HG03575 (cell line): ENCODE measurements around the gene MT1A.

Experiments
- ATAC-seq: cut with Tn5 transposase; IDR thresholded peaks from one replicate; pipeline ENCODE4 v1.9.1; 2021; ENCODE audit not compliant: unreplicated experiment, insufficient number of reproducible peaks, low FRiP score; ENCODE audit errors: extremely low read depth

MT1A gene

GRCh38 chr16:56637814-56638750 is at the start of gene MT1A:
TSS of gene MT1A (plus strand) at chr16:56638666. CDS start at chr16:56638739, 73 bp downstream.
- ATAC-seq = no peak

- no peak for ATAC-seq
These were observed 49.7 kb upstream of the MT1A start for GRCh38 chr16:56588781-56589140.

- ATAC-seq = no peak
These were observed 49.1 kb upstream of the MT1A start, which contains the start of gene MT3 for GRCh38 chr16:56589141-56590039. TSS of gene MT3 (plus strand) at chr16:56589528. CDS start at chr16:56589591, 63 bp downstream.

- ATAC-seq = no peak
These were observed 46.9 kb upstream of the MT1A start for GRCh38 chr16:56591377-56592060.

GRCh38 chr16:56593573-56594291 is 44.7 kb upstream of the MT1A start:
- ATAC-seq = no peak

GRCh38 chr16:56594292-56594619 is 44.2 kb upstream of the MT1A start:
- ATAC-seq = no peak

- no peak for ATAC-seq
These were observed 38.0 kb upstream of the MT1A start for GRCh38 chr16:56600398-56600999.

GRCh38 chr16:56601325-56601724 is 37.1 kb upstream of the MT1A start:
- ATAC-seq = no peak

- no peak for ATAC-seq
These were observed 34.9 kb upstream of the MT1A start for GRCh38 chr16:56603589-56603988.

- no peak for ATAC-seq
These were observed 33.5 kb upstream of the MT1A start for GRCh38 chr16:56604966-56605365.

- ATAC-seq = no peak
These were observed 33.0 kb upstream of the MT1A start for GRCh38 chr16:56605475-56605874.

- no peak for ATAC-seq
These were observed 32.4 kb upstream of the MT1A start for GRCh38 chr16:56606071-56606475.

- no peak for ATAC-seq
These were observed 31.9 kb upstream of the MT1A start for GRCh38 chr16:56606476-56607108.

GRCh38 chr16:56607109-56607618 is 31.3 kb upstream of the MT1A start:
- ATAC-seq = no peak

- no peak for ATAC-seq
These were observed 30.8 kb upstream of the MT1A start for GRCh38 chr16:56607675-56608042.

GRCh38 chr16:56608043-56608875 is 30.2 kb upstream of the MT1A start, which contains the start of gene MT2A:
TSS of gene MT2A (plus strand) at chr16:56608584. CDS start at chr16:56608656, 72 bp downstream.
- ATAC-seq = peak; percentile 51
